Mesothelial cell of epicardium (in vitro differentiated cells): Measurements from ENCODE around the gene TNFAIP1. TPM values are rescaled to one million over a fixed set of nuclear protein-coding genes. Genes with fewer than 3 reads are reported as not detected.

ENCODE experiments used
- DNase-seq, 2 experiments: peaks; one replicate each; pipeline ENCODE4 v3.0.0; 2021; ENCODE audit warnings: low spot score in 2 of 2; ENCODE audit not compliant: unreplicated experiment in 2 of 2
- H3K27ac Mint-ChIP-seq: 2 replicates; pipeline ENCODE4 v1.8.0; 2021; ENCODE audit warnings: mixed read lengths
- H3K27me3 Mint-ChIP-seq: 2 replicates; pipeline ENCODE4 v1.8.0; 2021; ENCODE audit warnings: low read depth, mixed read lengths
- H3K36me3 Mint-ChIP-seq: 2 replicates; pipeline ENCODE4 v1.8.0; 2021; ENCODE audit warnings: mixed read lengths
- H3K4me1 Mint-ChIP-seq: 2 replicates; pipeline ENCODE4 v1.8.0; 2021; ENCODE audit warnings: mixed read lengths
- H3K4me3 Mint-ChIP-seq: 2 replicates; pipeline ENCODE4 v1.8.0; 2021; ENCODE audit warnings: mild to moderate bottlenecking, moderate library complexity, mixed read lengths
- H3K9me3 Mint-ChIP-seq: 2 replicates; pipeline ENCODE4 v1.8.0; 2021; ENCODE audit warnings: mixed read lengths
- total RNA-seq: library from RNA; stranded (reverse); gene quantifications from 3 replicates; pipeline ENCODE4 v1.2.1, GENCODE V29; 2021
- TF ChIP-seq, protein P1 (sequence below): fragments of 200-600 bp; sonication (generic); IDR thresholded peaks from one replicate; pipeline ENCODE4 v1.5.0; 2021; ENCODE audit warnings: antibody characterized with exemption; ENCODE audit not compliant: unreplicated experiment

Gene TNFAIP1
- total RNA-seq, 1 donor from 2014 or later: 41.8 TPM

DNA sequence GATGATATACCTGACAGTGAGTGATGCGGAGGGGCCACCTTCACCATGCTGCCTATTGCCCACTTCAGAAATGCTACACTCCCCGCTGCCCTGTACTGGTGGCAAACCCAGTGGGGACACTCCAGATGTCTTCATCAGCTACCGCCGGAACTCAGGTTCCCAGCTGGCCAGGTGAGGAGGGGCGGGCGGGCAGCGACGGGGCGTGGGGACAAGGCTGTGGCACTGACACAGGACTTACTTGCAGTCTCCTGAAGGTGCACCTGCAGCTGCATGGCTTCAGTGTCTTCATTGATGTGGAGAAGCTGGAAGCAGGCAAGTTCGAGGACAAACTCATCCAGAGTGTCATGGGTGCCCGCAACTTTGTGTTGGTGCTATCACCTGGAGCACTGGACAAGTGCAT is 52.5 kb downstream of the TNFAIP1 start:
- Mint-ChIP-seq H3K27ac (no peak overlapping the region), H3K27me3 (peaks cover 24% of the 10 kb centered on the region), H3K4me3 (no peak overlapping the region), H3K36me3 (peaks cover 15% of the 10 kb centered on the region), H3K9me3 (no peaks in the 10 kb centered on the region), H3K4me1 (peaks cover 7% of the 10 kb centered on the region)
- TF ChIP-seq, protein P1, sequence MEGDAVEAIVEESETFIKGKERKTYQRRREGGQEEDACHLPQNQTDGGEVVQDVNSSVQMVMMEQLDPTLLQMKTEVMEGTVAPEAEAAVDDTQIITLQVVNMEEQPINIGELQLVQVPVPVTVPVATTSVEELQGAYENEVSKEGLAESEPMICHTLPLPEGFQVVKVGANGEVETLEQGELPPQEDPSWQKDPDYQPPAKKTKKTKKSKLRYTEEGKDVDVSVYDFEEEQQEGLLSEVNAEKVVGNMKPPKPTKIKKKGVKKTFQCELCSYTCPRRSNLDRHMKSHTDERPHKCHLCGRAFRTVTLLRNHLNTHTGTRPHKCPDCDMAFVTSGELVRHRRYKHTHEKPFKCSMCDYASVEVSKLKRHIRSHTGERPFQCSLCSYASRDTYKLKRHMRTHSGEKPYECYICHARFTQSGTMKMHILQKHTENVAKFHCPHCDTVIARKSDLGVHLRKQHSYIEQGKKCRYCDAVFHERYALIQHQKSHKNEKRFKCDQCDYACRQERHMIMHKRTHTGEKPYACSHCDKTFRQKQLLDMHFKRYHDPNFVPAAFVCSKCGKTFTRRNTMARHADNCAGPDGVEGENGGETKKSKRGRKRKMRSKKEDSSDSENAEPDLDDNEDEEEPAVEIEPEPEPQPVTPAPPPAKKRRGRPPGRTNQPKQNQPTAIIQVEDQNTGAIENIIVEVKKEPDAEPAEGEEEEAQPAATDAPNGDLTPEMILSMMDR: no peak
- no peak for DNase-seq

DNA sequence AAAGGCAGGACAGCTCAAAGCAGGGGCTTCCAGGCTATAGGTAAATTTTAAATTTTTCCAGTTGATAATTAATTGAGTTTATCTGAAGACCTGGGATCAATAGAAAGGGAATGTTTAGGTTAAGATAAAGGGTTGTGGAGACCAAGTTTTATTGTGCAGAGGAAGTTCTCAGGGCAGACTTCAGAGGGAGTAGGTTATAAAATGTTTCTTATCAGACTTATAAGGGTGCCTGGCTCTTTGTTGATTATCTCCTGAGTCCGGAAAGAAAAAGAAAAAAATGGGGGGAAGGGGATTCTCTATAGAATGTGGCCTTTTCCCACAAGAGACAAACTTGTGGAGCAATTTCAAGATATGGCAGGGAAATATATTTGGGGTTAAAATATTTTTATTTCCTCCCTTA is 54.6 kb downstream of the TNFAIP1 start:
- peaks cover 15% of the 10 kb centered on the region for H3K36me3 Mint-ChIP-seq
- no peaks in the 10 kb centered on the region for H3K9me3 Mint-ChIP-seq
- H3K4me3 Mint-ChIP-seq: no peak overlapping the region
- H3K4me1 Mint-ChIP-seq: peaks cover 4% of the 10 kb centered on the region
- no peak for DNase-seq
- no peak overlapping the region for H3K27ac Mint-ChIP-seq
- TF ChIP-seq, protein P1: no peak
- H3K27me3 Mint-ChIP-seq: peaks cover 6% of the 10 kb centered on the region

DNA sequence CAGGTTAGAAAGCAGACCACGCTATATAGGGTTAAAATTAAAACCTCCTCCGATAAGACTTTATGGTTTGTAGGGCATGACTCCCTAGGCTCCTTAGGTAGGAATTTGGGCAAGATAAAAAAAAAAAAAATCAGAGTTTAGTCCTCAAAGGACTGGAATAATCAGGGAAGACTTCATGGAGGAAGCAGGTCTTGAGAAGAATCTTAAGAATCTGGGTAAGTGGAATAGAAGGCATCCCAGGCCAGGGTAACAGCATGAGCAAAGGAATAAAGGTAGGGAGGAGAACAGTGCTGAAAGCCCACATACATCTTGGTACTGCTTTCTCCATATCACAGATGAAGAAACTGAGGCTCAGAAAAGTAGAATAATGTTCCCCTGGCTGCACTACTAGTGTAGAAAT is 55.0 kb downstream of the TNFAIP1 start:
- no peaks in the 10 kb centered on the region for H3K4me1 Mint-ChIP-seq
- H3K36me3 Mint-ChIP-seq: peaks cover 15% of the 10 kb centered on the region
- no peak overlapping the region for H3K4me3 Mint-ChIP-seq
- H3K27me3 Mint-ChIP-seq: peaks cover 2% of the 10 kb centered on the region
- H3K27ac Mint-ChIP-seq: no peak overlapping the region
- no peak for DNase-seq
- no peaks in the 10 kb centered on the region for H3K9me3 Mint-ChIP-seq
- TF ChIP-seq, protein P1: no peak

DNA sequence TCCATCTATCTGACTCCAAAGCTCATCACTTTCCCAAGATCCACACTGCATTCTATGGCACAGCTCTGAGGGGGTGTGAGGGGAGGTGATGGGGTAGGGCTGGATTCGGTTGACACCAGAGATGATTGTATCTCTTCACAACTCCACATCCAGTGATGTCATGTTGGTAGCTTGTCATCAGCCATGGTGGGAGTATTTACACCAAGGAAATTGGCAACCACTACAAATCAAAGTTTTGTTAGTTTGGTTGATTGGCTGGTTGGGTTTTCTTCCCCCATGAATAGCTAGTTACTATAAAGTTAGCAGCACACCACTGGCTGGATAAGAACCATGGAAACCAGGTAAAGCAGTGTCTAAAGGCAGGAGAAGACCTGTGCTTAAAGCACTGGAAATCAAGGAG is 55.4 kb downstream of the TNFAIP1 start:
- Mint-ChIP-seq H3K4me3 (no peak overlapping the region), H3K4me1 (no peaks in the 10 kb centered on the region), H3K9me3 (no peaks in the 10 kb centered on the region), H3K36me3 (peaks cover 15% of the 10 kb centered on the region), H3K27me3 (no peaks in the 10 kb centered on the region), H3K27ac (no peak overlapping the region)
- no peak for DNase-seq
- TF ChIP-seq, protein P1: no peak

DNA sequence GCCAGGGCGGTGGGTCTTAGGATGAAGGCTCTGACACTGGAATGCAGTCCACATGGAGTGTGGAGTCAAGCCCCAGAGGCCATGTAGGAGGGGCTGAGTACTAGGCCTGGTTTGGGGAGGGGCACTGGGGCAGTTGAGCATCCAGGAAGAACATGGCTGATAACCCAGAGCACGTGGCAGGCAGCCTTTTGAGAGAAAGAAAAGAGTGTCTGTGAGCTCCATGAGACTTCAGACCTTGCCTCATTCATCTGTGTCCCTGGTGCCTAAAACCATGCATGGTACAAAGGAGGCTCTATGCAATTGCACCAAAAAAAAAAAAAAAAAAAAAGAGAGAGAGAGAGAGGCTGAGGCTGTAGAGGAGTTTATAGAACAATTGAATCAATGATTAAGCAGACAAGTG is 55.8 kb downstream of the TNFAIP1 start:
- H3K4me1 Mint-ChIP-seq: no peaks in the 10 kb centered on the region
- no peak overlapping the region for H3K27ac Mint-ChIP-seq
- peaks cover 15% of the 10 kb centered on the region for H3K36me3 Mint-ChIP-seq
- TF ChIP-seq, protein P1: no peak
- H3K27me3 Mint-ChIP-seq: no peaks in the 10 kb centered on the region
- no peaks in the 10 kb centered on the region for H3K9me3 Mint-ChIP-seq
- H3K4me3 Mint-ChIP-seq: no peak overlapping the region
- DNase-seq: no peak

DNA sequence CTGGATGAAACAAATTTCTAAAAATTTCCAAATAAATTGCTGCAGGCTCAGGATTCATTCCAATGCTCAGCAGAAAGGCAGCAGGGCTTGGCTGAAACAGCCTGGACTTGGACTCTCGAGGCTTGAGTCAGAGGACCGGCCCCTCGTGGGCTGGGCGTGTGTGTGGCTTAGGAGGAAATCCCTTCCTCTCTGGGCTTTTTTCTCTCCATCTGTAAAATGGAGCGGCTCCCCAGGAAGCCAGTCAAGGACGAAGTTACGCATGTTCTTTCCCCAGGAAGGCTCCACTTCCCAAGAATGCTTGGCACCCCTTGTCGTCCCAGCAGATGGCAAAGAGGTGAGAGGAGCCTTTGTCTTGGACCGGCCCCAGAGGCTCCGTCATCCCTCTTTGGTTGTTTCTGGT is 56.9 kb downstream of the TNFAIP1 start:
- Mint-ChIP-seq H3K27ac (no peak overlapping the region), H3K4me1 (no peaks in the 10 kb centered on the region), H3K9me3 (no peaks in the 10 kb centered on the region), H3K4me3 (no peak overlapping the region), H3K36me3 (peaks cover 15% of the 10 kb centered on the region), H3K27me3 (no peaks in the 10 kb centered on the region)
- no peak for DNase-seq
- TF ChIP-seq, protein P1: no peak
